GM23338 (cell line): ENCODE measurements around the gene TSC2. TPM values are rescaled to one million over a fixed set of nuclear protein-coding genes. Genes with fewer than 3 reads are reported as not detected.
A peak's percentile ranks its signal among the peaks of the same experiment; 100 is the strongest.
"Not testable (repeated sequence)": the region's sequence is repeated elsewhere in the genome, so short reads cannot be mapped to it uniquely, and the experiment has no call there.

Experiments used
- ATAC-seq: fragments of 200-7000 bp; cut with Tn5 transposase; 3 replicates; pipeline ENCODE4 v1.9.1; 2020
- DNase-seq: peaks from one replicate; pipeline ENCODE4 v3.0.0-alpha.2; 2015; ENCODE audit warnings: low spot score
- H2AFZ ChIP-seq: fragments of 200-600 bp; sonication (generic); 2 replicates; pipeline ENCODE4 v1.8.0; 2016; ENCODE audit warnings: antibody characterized with exemption, mild to moderate bottlenecking, moderate library complexity
- H3F3A ChIP-seq: fragments of 200-600 bp; sonication (generic); replicated peaks from 2 replicates; pipeline ENCODE4 v1.8.0; 2017; ENCODE audit warnings: antibody characterized with exemption, mixed run types, low read depth
- H3K27ac ChIP-seq: fragments of 200-600 bp; sonication (generic); 2 replicates; pipeline ENCODE4 v1.6.1; 2016; ENCODE audit warnings: low read depth
- H3K27me3 ChIP-seq: fragments of 200-600 bp; sonication (generic); 2 replicates; pipeline ENCODE4 v1.8.0; 2016; ENCODE audit warnings: mild to moderate bottlenecking, mixed run types, moderate library complexity; ENCODE audit not compliant: insufficient read depth
- H3K36me3 ChIP-seq: fragments of 200-600 bp; sonication (generic); 2 replicates; pipeline ENCODE4 v1.8.0; 2016; ENCODE audit warnings: mild to moderate bottlenecking; ENCODE audit not compliant: insufficient read depth
- H3K4me1 ChIP-seq: fragments of 200-600 bp; sonication (generic); 2 replicates; pipeline ENCODE4 v1.8.0; 2016; ENCODE audit warnings: mild to moderate bottlenecking, moderate library complexity; ENCODE audit not compliant: insufficient read depth
- H3K4me2 ChIP-seq: fragments of 200-600 bp; sonication (generic); 2 replicates; pipeline ENCODE4 v1.7.1; 2017; ENCODE audit warnings: mixed run types
- H3K4me3 ChIP-seq: fragments of 200-600 bp; sonication (generic); 2 replicates; pipeline ENCODE4 v1.6.1; 2016; ENCODE audit warnings: mixed run types
- H3K79me2 ChIP-seq: fragments of 200-600 bp; sonication (generic); replicated peaks from 2 replicates; pipeline ENCODE4 v1.8.0; 2017; ENCODE audit warnings: mild to moderate bottlenecking; ENCODE audit not compliant: insufficient read depth
- H3K9me2 ChIP-seq: fragments of 200-600 bp; sonication (generic); 2 replicates; pipeline ENCODE4 v1.8.0; 2017; ENCODE audit not compliant: insufficient read depth
- H4K20me1 ChIP-seq: fragments of 200-600 bp; sonication (generic); replicated peaks from 2 replicates; pipeline ENCODE4 v1.8.0; 2017; ENCODE audit warnings: mild to moderate bottlenecking; ENCODE audit not compliant: insufficient read depth
- H3K27ac Mint-ChIP-seq: 2 replicates; pipeline ENCODE4 v1.8.0; 2020; ENCODE audit warnings: inconsistent platforms, mild to moderate bottlenecking, moderate library complexity, mixed read lengths
- H3K27me3 Mint-ChIP-seq: 3 replicates; pipeline ENCODE4 v1.8.0; 2022; ENCODE audit warnings: low read depth, mild to moderate bottlenecking, moderate library complexity, mixed read lengths, inconsistent platforms; ENCODE audit not compliant: insufficient read depth, poor library complexity
- H3K36me3 Mint-ChIP-seq: 3 replicates; pipeline ENCODE4 v1.8.0; 2021; ENCODE audit warnings: low read depth, mild to moderate bottlenecking, inconsistent platforms, moderate library complexity, mixed read lengths
- H3K4me1 Mint-ChIP-seq: 3 replicates; pipeline ENCODE4 v1.8.0; 2020; ENCODE audit warnings: mild to moderate bottlenecking, inconsistent platforms, mixed read lengths
- H3K4me3 Mint-ChIP-seq: 3 replicates; pipeline ENCODE4 v1.8.0; 2021; ENCODE audit warnings: moderate library complexity, mild to moderate bottlenecking, inconsistent platforms, mixed read lengths
- H3K9me3 Mint-ChIP-seq: 3 replicates; pipeline ENCODE4 v1.8.0; 2020; ENCODE audit warnings: moderate library complexity, mild to moderate bottlenecking, inconsistent platforms, mixed read lengths
- CREB1 ChIP-seq: fragments of 250-450 bp; sonication (Bioruptor Pico); IDR thresholded peaks from 2 replicates; pipeline ENCODE4 v1.5.0; 2020; ENCODE audit warnings: low read depth, mild to moderate bottlenecking, moderate library complexity
- POLR2AphosphoS5 ChIP-seq: IDR thresholded peaks from 2 replicates; pipeline ENCODE4 v1.6.1; 2016; ENCODE audit warnings: antibody characterized with exemption, low read depth
- STAT1 ChIP-seq: IDR thresholded peaks from one replicate; pipeline ENCODE4 v1.6.1; 2016; ENCODE audit warnings: antibody characterized with exemption; ENCODE audit not compliant: unreplicated experiment
- ZNF114 ChIP-seq: fragments of 250-450 bp; sonication (Bioruptor Pico); IDR thresholded peaks from 2 replicates; pipeline ENCODE4 v1.5.0; 2020; ENCODE audit warnings: mild to moderate bottlenecking, moderate library complexity
- polyA plus RNA-seq: library from polyadenylated mRNA; unstranded; fragments of >200 nt; fragmentation: Nextera tagmentation; extraction: Ambion mirVana; gene quantifications from 2 replicates; pipeline ENCODE4 v1.2.1, GENCODE V29; 2016
- total RNA-seq: library from RNA; depleted of rRNA; stranded (reverse); fragments of >200 nt; shearing (Covaris generic); gene quantifications from 2 replicates; pipeline ENCODE4 v1.2.3, GENCODE V29; 2014
- TF ChIP-seq, protein P1 (sequence below): IDR thresholded peaks from 2 replicates; pipeline ENCODE4 v1.6.1; 2016; ENCODE audit warnings: antibody characterized with exemption
- TF ChIP-seq, protein P2 (sequence below): fragments of 250-450 bp; sonication (Bioruptor Pico); IDR thresholded peaks from 2 replicates; pipeline ENCODE4 v1.5.0; 2020; ENCODE audit warnings: mild to moderate bottlenecking, moderate library complexity
- TF ChIP-seq, protein P3 (sequence below): IDR thresholded peaks from one replicate; pipeline ENCODE4 v1.6.1; 2018; ENCODE audit warnings: antibody characterized with exemption; ENCODE audit not compliant: unreplicated experiment

Gene TSC2
- total and polyA plus RNA-seq, 2 experiments from 2014 or later: 40.5 to 93.0 TPM

DNA sequence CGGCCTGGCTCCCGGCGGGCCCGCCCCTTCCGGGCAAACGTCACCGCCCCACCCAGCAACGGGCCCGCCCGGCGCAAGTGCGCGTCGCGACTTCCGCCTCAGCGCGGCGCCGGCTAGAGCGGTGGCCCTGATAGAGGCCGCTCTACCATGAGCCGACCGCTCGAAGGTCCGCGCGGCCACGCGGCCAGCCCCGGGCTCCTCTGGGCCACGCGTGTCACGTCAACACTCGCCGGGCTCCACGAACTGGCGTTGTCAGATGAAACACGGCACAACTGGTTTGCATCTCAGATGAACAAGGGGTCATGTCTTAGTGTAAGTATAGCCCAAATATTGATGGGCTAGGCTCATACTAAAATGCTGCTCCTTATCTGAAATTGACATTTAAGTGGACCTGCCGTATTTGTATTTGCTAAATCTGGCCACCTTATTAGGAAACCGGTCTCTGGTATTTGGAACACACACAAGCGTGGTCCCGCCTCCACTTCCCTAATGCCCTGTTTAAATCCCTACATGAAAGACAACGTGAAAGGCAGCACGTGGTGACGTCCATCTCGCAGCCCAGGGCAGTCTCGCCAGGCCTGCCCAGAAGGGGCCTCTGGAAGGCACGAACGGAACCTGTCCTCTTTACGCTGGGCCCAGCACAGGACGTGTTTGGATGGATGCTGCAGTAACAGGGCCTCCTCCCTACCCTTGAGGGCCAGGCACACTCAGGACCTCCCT lies 37.8 kb upstream of the TSC2 start, which contains the start of gene ZNF598:
TSS of gene ZNF598 (minus strand) at position 31 of the 720 bp plus-strand sequence.
- ATAC-seq (peak; percentile 86), DNase-seq (peak; percentile 91)
- H3K4me3 Mint-ChIP-seq: peak within 1 kb of the TSS; percentile 91
- Histone ChIP-seq H3K4me3 (peak within 1 kb of the TSS; percentile 91), H2AFZ (peak within 1 kb of the TSS; percentile 92; the same call in 1 of the 2 replicates), H4K20me1 (peaks cover 31% of the 10 kb centered on the region), H3K27ac (peak within 1 kb of the TSS; percentile 85), H3K4me2 (peak within 1 kb of the TSS; percentile 97), H3K79me2 (peaks cover 37% of the 10 kb centered on the region), H3K27me3 (no peaks in the 10 kb centered on the region), H3K4me1 (peaks cover 15% of the 10 kb centered on the region), H3F3A (peaks cover 14% of the 10 kb centered on the region; the same call in 1 of the 2 replicates), H3K36me3 (no peaks in the 10 kb centered on the region), H3K9me2 (no peaks in the 10 kb centered on the region)
- TF ChIP-seq POLR2AphosphoS5 (peak; percentile 54), STAT1 (no peak), ZNF114 (CRISPR knock-in tag) (no peak), CREB1 (CRISPR knock-in tag) (peak; percentile 88)
- TF ChIP-seq, protein P1, sequence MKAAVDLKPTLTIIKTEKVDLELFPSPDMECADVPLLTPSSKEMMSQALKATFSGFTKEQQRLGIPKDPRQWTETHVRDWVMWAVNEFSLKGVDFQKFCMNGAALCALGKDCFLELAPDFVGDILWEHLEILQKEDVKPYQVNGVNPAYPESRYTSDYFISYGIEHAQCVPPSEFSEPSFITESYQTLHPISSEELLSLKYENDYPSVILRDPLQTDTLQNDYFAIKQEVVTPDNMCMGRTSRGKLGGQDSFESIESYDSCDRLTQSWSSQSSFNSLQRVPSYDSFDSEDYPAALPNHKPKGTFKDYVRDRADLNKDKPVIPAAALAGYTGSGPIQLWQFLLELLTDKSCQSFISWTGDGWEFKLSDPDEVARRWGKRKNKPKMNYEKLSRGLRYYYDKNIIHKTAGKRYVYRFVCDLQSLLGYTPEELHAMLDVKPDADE: peak; percentile 78
- TF ChIP-seq, protein P2, sequence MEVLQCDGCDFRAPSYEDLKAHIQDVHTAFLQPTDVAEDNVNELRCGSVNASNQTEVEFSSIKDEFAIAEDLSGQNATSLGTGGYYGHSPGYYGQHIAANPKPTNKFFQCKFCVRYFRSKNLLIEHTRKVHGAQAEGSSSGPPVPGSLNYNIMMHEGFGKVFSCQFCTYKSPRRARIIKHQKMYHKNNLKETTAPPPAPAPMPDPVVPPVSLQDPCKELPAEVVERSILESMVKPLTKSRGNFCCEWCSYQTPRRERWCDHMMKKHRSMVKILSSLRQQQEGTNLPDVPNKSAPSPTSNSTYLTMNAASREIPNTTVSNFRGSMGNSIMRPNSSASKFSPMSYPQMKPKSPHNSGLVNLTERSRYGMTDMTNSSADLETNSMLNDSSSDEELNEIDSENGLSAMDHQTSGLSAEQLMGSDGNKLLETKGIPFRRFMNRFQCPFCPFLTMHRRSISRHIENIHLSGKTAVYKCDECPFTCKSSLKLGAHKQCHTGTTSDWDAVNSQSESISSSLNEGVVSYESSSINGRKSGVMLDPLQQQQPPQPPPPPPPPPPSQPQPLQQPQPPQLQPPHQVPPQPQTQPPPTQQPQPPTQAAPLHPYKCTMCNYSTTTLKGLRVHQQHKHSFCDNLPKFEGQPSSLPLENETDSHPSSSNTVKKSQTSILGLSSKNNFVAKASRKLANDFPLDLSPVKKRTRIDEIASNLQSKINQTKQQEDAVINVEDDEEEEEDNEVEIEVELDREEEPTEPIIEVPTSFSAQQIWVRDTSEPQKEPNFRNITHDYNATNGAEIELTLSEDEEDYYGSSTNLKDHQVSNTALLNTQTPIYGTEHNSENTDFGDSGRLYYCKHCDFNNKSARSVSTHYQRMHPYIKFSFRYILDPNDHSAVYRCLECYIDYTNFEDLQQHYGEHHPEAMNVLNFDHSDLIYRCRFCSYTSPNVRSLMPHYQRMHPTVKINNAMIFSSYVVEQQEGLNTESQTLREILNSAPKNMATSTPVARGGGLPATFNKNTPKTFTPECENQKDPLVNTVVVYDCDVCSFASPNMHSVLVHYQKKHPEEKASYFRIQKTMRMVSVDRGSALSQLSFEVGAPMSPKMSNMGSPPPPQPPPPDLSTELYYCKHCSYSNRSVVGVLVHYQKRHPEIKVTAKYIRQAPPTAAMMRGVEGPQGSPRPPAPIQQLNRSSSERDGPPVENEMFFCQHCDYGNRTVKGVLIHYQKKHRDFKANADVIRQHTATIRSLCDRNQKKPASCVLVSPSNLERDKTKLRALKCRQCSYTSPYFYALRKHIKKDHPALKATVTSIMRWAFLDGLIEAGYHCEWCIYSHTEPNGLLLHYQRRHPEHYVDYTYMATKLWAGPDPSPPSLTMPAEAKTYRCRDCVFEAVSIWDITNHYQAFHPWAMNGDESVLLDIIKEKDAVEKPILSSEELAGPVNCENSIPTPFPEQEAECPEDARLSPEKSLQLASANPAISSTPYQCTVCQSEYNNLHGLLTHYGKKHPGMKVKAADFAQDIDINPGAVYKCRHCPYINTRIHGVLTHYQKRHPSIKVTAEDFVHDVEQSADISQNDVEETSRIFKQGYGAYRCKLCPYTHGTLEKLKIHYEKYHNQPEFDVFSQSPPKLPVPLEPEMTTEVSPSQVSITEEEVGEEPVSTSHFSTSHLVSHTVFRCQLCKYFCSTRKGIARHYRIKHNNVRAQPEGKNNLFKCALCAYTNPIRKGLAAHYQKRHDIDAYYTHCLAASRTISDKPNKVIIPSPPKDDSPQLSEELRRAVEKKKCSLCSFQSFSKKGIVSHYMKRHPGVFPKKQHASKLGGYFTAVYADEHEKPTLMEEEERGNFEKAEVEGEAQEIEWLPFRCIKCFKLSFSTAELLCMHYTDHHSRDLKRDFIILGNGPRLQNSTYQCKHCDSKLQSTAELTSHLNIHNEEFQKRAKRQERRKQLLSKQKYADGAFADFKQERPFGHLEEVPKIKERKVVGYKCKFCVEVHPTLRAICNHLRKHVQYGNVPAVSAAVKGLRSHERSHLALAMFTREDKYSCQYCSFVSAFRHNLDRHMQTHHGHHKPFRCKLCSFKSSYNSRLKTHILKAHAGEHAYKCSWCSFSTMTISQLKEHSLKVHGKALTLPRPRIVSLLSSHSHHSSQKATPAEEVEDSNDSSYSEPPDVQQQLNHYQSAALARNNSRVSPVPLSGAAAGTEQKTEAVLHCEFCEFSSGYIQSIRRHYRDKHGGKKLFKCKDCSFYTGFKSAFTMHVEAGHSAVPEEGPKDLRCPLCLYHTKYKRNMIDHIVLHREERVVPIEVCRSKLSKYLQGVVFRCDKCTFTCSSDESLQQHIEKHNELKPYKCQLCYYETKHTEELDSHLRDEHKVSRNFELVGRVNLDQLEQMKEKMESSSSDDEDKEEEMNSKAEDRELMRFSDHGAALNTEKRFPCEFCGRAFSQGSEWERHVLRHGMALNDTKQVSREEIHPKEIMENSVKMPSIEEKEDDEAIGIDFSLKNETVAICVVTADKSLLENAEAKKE (CRISPR knock-in tag): no peak
- TF ChIP-seq, protein P3, sequence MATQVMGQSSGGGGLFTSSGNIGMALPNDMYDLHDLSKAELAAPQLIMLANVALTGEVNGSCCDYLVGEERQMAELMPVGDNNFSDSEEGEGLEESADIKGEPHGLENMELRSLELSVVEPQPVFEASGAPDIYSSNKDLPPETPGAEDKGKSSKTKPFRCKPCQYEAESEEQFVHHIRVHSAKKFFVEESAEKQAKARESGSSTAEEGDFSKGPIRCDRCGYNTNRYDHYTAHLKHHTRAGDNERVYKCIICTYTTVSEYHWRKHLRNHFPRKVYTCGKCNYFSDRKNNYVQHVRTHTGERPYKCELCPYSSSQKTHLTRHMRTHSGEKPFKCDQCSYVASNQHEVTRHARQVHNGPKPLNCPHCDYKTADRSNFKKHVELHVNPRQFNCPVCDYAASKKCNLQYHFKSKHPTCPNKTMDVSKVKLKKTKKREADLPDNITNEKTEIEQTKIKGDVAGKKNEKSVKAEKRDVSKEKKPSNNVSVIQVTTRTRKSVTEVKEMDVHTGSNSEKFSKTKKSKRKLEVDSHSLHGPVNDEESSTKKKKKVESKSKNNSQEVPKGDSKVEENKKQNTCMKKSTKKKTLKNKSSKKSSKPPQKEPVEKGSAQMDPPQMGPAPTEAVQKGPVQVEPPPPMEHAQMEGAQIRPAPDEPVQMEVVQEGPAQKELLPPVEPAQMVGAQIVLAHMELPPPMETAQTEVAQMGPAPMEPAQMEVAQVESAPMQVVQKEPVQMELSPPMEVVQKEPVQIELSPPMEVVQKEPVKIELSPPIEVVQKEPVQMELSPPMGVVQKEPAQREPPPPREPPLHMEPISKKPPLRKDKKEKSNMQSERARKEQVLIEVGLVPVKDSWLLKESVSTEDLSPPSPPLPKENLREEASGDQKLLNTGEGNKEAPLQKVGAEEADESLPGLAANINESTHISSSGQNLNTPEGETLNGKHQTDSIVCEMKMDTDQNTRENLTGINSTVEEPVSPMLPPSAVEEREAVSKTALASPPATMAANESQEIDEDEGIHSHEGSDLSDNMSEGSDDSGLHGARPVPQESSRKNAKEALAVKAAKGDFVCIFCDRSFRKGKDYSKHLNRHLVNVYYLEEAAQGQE: no peak
- H3K27me3 Mint-ChIP-seq: peaks cover 11% of the 10 kb centered on the region
- H3K9me3 Mint-ChIP-seq: no peaks in the 10 kb centered on the region
- H3K4me1 Mint-ChIP-seq: peaks cover 30% of the 10 kb centered on the region
- peak within 1 kb of the TSS; percentile 91 for H3K27ac Mint-ChIP-seq
- H3K36me3 Mint-ChIP-seq: peaks cover 11% of the 10 kb centered on the region

DNA sequence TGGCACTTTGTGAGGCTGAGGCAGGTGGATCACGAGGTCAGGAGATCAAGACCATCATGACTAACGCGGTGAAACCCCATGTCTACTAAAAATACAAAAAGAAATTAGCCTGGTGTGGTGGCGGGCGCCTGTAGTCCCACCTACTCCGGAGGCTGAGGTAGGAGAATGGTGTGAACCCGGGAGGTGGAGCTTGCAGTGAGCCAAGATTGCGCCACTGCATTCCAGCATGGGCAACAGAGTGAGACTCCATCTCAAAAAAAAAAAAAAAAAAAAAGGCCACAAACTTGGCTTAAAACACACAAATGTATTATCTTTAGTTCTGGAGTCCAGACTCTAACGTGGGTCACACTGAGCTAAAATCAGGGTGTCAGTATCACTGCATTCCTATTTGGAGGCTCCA lies 36.1 kb upstream of the TSC2 start:
- DNase-seq, H3K9me3 Mint-ChIP-seq, H3K36me3 Mint-ChIP-seq, H3K27ac ChIP-seq, H3K27ac Mint-ChIP-seq, H3K4me3 Mint-ChIP-seq, H3K36me3 ChIP-seq, ATAC-seq, H3K27me3 ChIP-seq, H3K4me2 ChIP-seq, H2AFZ ChIP-seq, H3K9me2 ChIP-seq, H3K4me3 ChIP-seq: not testable (repeated sequence)
- H3K27me3 Mint-ChIP-seq: peaks cover 11% of the 10 kb centered on the region
- Histone ChIP-seq H4K20me1 (peaks cover 18% of the 10 kb centered on the region), H3F3A (peaks cover 11% of the 10 kb centered on the region), H3K4me1 (peaks cover 15% of the 10 kb centered on the region), H3K79me2 (peaks cover 26% of the 10 kb centered on the region)
- H3K4me1 Mint-ChIP-seq: peaks cover 21% of the 10 kb centered on the region
